KMS-11 (cell line): ENCODE measurements around the gene RPS6KA5.

Experiments used
- H2AFZ ChIP-seq: fragments of 200-600 bp; sonication (generic); 2 replicates; pipeline ENCODE4 v1.6.1; 2016; ENCODE audit warnings: antibody characterized with exemption, mixed run types, low read depth
- H3K27ac ChIP-seq: fragments of 200-600 bp; sonication (generic); 2 replicates; pipeline ENCODE4 v1.6.1; 2016; ENCODE audit warnings: mild to moderate bottlenecking, mixed run types
- H3K27me3 ChIP-seq: fragments of 200-600 bp; sonication (generic); 2 replicates; pipeline ENCODE4 v1.6.1; 2017; ENCODE audit warnings: mild to moderate bottlenecking, low read depth, mixed run types, moderate library complexity; ENCODE audit not compliant: insufficient read depth
- H3K36me3 ChIP-seq: fragments of 200-600 bp; sonication (generic); 2 replicates; pipeline ENCODE4 v1.6.1; 2017; ENCODE audit warnings: mild to moderate bottlenecking, mixed run types; ENCODE audit not compliant: insufficient read depth
- H3K4me1 ChIP-seq: fragments of 200-600 bp; sonication (generic); 2 replicates; pipeline ENCODE4 v1.6.1; 2016; ENCODE audit warnings: mild to moderate bottlenecking, low read depth, mixed run types; ENCODE audit not compliant: poor library complexity, severe bottlenecking
- H3K4me2 ChIP-seq: fragments of 200-600 bp; sonication (generic); 2 replicates; pipeline ENCODE4 v1.7.0; 2016; ENCODE audit warnings: mild to moderate bottlenecking, mixed run types
- H3K4me3 ChIP-seq: fragments of 200-600 bp; sonication (generic); IDR thresholded peaks from 2 replicates; pipeline ENCODE4 v1.6.1; 2017; ENCODE audit warnings: low read depth, low read length, mixed read lengths; ENCODE audit not compliant: insufficient read depth
- H3K79me2 ChIP-seq: fragments of 200-600 bp; sonication (generic); 2 replicates; pipeline ENCODE4 v1.6.1; 2016; ENCODE audit warnings: low read depth, mixed run types; ENCODE audit not compliant: insufficient read depth
- H3K9ac ChIP-seq: fragments of 200-600 bp; sonication (generic); 2 replicates; pipeline ENCODE4 v1.6.1; 2016; ENCODE audit warnings: mild to moderate bottlenecking, mixed run types
- H4K20me1 ChIP-seq: fragments of 200-600 bp; sonication (generic); 2 replicates; pipeline ENCODE4 v1.6.1; 2016; ENCODE audit warnings: mild to moderate bottlenecking, mixed run types; ENCODE audit not compliant: insufficient read depth
- TF ChIP-seq, protein P1 (sequence below): fragments of 200-600 bp; sonication (generic); conservative IDR thresholded peaks from 2 replicates; pipeline ENCODE4 v1.6.1; 2017; ENCODE audit warnings: low read depth, mild to moderate bottlenecking, antibody characterized with exemption, low read length, moderate library complexity, mixed read lengths

Gene RPS6KA5

GRCh38 chr14:90890322-90891020 is 170.0 kb downstream of the RPS6KA5 start:
- H3K27ac ChIP-seq = no peak overlapping the region
- no peak overlapping the region for H3K9ac ChIP-seq
- H3K27me3 ChIP-seq = no peaks in the 10 kb centered on the region
- no peak overlapping the region for H3K4me2 ChIP-seq
- H3K4me3 ChIP-seq = no peak overlapping the region
- no peaks in the 10 kb centered on the region for H3K79me2 ChIP-seq
- TF ChIP-seq, protein P1, sequence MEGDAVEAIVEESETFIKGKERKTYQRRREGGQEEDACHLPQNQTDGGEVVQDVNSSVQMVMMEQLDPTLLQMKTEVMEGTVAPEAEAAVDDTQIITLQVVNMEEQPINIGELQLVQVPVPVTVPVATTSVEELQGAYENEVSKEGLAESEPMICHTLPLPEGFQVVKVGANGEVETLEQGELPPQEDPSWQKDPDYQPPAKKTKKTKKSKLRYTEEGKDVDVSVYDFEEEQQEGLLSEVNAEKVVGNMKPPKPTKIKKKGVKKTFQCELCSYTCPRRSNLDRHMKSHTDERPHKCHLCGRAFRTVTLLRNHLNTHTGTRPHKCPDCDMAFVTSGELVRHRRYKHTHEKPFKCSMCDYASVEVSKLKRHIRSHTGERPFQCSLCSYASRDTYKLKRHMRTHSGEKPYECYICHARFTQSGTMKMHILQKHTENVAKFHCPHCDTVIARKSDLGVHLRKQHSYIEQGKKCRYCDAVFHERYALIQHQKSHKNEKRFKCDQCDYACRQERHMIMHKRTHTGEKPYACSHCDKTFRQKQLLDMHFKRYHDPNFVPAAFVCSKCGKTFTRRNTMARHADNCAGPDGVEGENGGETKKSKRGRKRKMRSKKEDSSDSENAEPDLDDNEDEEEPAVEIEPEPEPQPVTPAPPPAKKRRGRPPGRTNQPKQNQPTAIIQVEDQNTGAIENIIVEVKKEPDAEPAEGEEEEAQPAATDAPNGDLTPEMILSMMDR = no peak
- H4K20me1 ChIP-seq = no peaks in the 10 kb centered on the region
- no peak overlapping the region for H2AFZ ChIP-seq
- H3K4me1 ChIP-seq = no peaks in the 10 kb centered on the region
- H3K36me3 ChIP-seq = no peaks in the 10 kb centered on the region

- H3K27me3 ChIP-seq = no peaks in the 10 kb centered on the region
- no peaks in the 10 kb centered on the region for H4K20me1 ChIP-seq
- H3K4me2 ChIP-seq = no peak overlapping the region
- TF ChIP-seq, protein P1 = no peak
- H3K9ac ChIP-seq = no peak overlapping the region
- H3K4me1 ChIP-seq = no peaks in the 10 kb centered on the region
- no peaks in the 10 kb centered on the region for H3K79me2 ChIP-seq
- no peak overlapping the region for H2AFZ ChIP-seq
- H3K27ac ChIP-seq = no peak overlapping the region
- no peak overlapping the region for H3K4me3 ChIP-seq
- H3K36me3 ChIP-seq = no peaks in the 10 kb centered on the region
Measured at GRCh38 chr14:90886297-90886815, 174.1 kb downstream of the RPS6KA5 start.

DNA sequence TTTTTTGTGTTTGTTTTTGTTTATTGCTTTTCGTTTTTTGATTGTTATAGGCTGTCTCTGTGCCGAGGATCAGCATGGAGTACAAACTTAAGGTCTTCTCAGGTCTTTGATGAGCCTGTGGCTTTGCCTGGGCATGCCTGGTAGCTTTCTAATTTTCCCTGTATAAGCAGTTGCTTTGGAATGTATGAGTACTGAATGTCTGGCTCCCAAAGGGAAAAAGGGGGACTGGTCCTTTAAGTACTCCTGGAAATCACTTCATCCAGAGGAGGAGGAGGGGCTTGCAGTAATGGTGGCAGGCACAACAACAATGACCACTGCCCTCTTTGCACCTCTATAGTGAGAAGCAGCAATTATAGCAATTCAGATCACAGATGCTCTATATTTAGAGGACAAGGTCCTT is 176.7 kb downstream of the RPS6KA5 start:
- H4K20me1 ChIP-seq = no peaks in the 10 kb centered on the region
- H3K27ac ChIP-seq = no peak overlapping the region
- H3K4me1 ChIP-seq = no peaks in the 10 kb centered on the region
- H3K27me3 ChIP-seq = no peaks in the 10 kb centered on the region
- no peak overlapping the region for H3K9ac ChIP-seq
- H3K4me3 ChIP-seq = no peak overlapping the region
- no peak overlapping the region for H3K4me2 ChIP-seq
- TF ChIP-seq, protein P1 = no peak
- H3K79me2 ChIP-seq = no peaks in the 10 kb centered on the region
- no peaks in the 10 kb centered on the region for H3K36me3 ChIP-seq
- no peak overlapping the region for H2AFZ ChIP-seq

GRCh38 chr14:90883197-90883596 is 177.2 kb downstream of the RPS6KA5 start:
- no peaks in the 10 kb centered on the region for H3K27me3 ChIP-seq
- H3K4me2 ChIP-seq = no peak overlapping the region
- TF ChIP-seq, protein P1 = no peak
- no peaks in the 10 kb centered on the region for H4K20me1 ChIP-seq
- no peaks in the 10 kb centered on the region for H3K4me1 ChIP-seq
- no peak overlapping the region for H3K9ac ChIP-seq
- H3K27ac ChIP-seq = no peak overlapping the region
- no peak overlapping the region for H3K4me3 ChIP-seq
- no peaks in the 10 kb centered on the region for H3K36me3 ChIP-seq
- H3K79me2 ChIP-seq = no peaks in the 10 kb centered on the region
- no peak overlapping the region for H2AFZ ChIP-seq
